HEK293T (cell line): Measurements from ENCODE around the gene ASAP3.

Experiments used
- BHLHE40 ChIP-seq: fragments of 450-650 bp; IDR thresholded peaks from 2 replicates; pipeline ENCODE4 v1.6.1; 2016; ENCODE audit warnings: mild to moderate bottlenecking, moderate library complexity, borderline replicate concordance
- FOXM1 ChIP-seq: fragments of 450-650 bp; IDR thresholded peaks from 2 replicates; pipeline ENCODE4 v1.6.1; 2017; ENCODE audit warnings: mild to moderate bottlenecking, borderline replicate concordance
- LEF1 ChIP-seq: fragments of 450-650 bp; IDR thresholded peaks from 2 replicates; pipeline ENCODE4 v1.6.1; 2017; ENCODE audit warnings: mild to moderate bottlenecking, borderline replicate concordance
- SP1 ChIP-seq: fragments of 450-650 bp; IDR thresholded peaks from 2 replicates; pipeline ENCODE4 v1.6.1; 2017
- SUZ12 ChIP-seq: fragments of 450-650 bp; IDR thresholded peaks from 2 replicates; pipeline ENCODE4 v1.6.1; 2016; ENCODE audit warnings: mild to moderate bottlenecking
- ZNF384 ChIP-seq: fragments of 450-650 bp; IDR thresholded peaks from 2 replicates; pipeline ENCODE4 v1.6.1; 2016

DNA sequence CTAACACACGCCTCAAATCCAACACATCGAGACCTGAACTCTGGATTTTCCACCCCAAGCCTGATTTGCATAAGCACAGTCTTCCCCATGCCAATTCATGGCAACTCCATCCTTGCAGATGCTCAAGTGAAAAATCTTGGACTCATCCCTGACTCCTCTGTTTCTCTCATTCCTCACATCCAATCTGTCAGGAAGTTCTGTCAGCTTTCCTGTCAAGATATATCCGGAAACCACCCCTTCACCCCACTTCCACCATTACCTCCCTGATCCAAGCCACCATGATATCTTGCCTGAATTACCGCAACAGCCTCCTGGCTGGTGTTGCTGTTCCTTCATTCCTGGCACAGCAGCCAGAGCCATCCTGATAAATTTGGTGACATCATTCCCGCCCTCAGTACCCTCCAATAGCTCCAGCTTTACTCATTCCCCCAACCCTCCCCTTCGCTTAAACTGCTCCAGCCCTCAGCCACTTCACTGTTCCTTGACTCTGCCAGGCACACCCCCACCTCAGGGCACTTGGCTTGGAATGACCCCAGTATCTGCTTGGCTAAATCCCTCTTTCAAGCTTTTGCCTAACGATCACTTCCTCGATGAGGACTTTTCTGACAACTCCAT is 76.9 kb downstream of the ASAP3 start:
- TF ChIP-seq FOXM1: no peak
- TF ChIP-seq LEF1: no peak
- no peak for TF ChIP-seq BHLHE40
- no peak for TF ChIP-seq ZNF384
- TF ChIP-seq SP1: no peak
- TF ChIP-seq SUZ12: no peak
